Heart right ventricle (tissue), 16 donors: ENCODE data around the gene CDK6. TPM values are rescaled to one million over a fixed set of nuclear protein-coding genes. Genes with fewer than 3 reads are reported as not detected.

ENCODE experiments used
- ATAC-seq, 8 donors: fragments of 200-7000 bp; cut with Tn5 transposase; one replicate each; pipeline ENCODE4 v1.9.1; 2020; ENCODE audit warnings: mild to moderate bottlenecking in 8 of 8, moderate library complexity in 8 of 8, moderate number of reproducible peaks in 1 of 8
- DNase-seq, 2 donors: peaks; one replicate each; pipeline ENCODE4 v3.0.0-alpha.2; 2020
- H3K27ac ChIP-seq, 10 donors: fragments of 200-600 bp; sonication (generic) in 2 of 10; one replicate each; pipeline versions ENCODE4 v1.5.0 to v1.8.0; 2020 to 2022; ENCODE audit warnings: mild to moderate bottlenecking in 3 of 10
- H3K27me3 ChIP-seq, 7 donors: fragments of 200-600 bp; one replicate each; pipeline ENCODE4 v1.8.0; 2021 to 2022; ENCODE audit warnings: mild to moderate bottlenecking in 2 of 7
- H3K36me3 ChIP-seq, 9 donors: fragments of 200-600 bp; sonication (generic) in 1 of 9; one replicate each; pipeline versions ENCODE4 v1.5.0 to v1.8.0; 2020 to 2022; ENCODE audit warnings: mild to moderate bottlenecking in 2 of 9
- H3K4me1 ChIP-seq, 9 donors: fragments of 200-600 bp; sonication (generic) in 1 of 9; one replicate each; pipeline versions ENCODE4 v1.5.0 to v1.8.0; 2020 to 2022; ENCODE audit warnings: mild to moderate bottlenecking in 4 of 9
- H3K4me3 ChIP-seq, 10 donors: fragments of 200-600 bp; sonication (generic) in 2 of 10; one replicate each; pipeline versions ENCODE4 v1.5.0 to v1.8.0; 2020 to 2022; ENCODE audit warnings: mild to moderate bottlenecking in 7 of 10, moderate library complexity in 2 of 10
- H3K9me3 ChIP-seq, 11 donors: fragments of 200-600 bp in 10 of 11; sonication (generic) in 2 of 11; one replicate each; pipeline versions ENCODE4 v1.5.0 to v1.8.0; 2013 to 2022; ENCODE audit warnings: mild to moderate bottlenecking in 2 of 11, control low read depth in 1 of 11, moderate library complexity in 1 of 11
- WGBS, 2 donors: extraction: QIAGEN DNeasy Blood & Tissue Kit; methylation state at CpG; one replicate each; pipeline ENCODE4 v1.1.7; 2013; ENCODE audit warnings: inconsistent platforms in 1 of 2; 5-methylcytosine and 5-hydroxymethylcytosine counted together
- intact Hi-C, 10 donors: fragments of 100-400 bp; cut with DNase I; formaldehyde crosslinking; loops; one replicate each; pipeline versions ENCODE4 v1.11.1 to v1.14.2; 2022
- polyA plus RNA-seq, 2 donors: library from polyadenylated mRNA; stranded (reverse); fragments of 200-250 nt; gene quantifications; one replicate each; pipeline ENCODE4 v1.2.3, GENCODE V29; 2013
- total RNA-seq, 10 donors: library from RNA; stranded (reverse); fragmentation: NEBNext Ultra II Directional in 3 of 10; extraction: Animal tissue kit (Norgen Biotek cat#: 25700) in 3 of 10; gene quantifications; one replicate each; pipeline versions ENCODE4 v1.2.1 to v1.2.4, GENCODE V29; 2021 to 2023
- TF ChIP-seq, protein P1 (sequence below), 9 donors: fragments of 200-600 bp; sonication (generic) in 2 of 9; IDR thresholded peaks; one replicate each; pipeline versions ENCODE4 v1.5.0 to v1.8.0; 2021 to 2022; ENCODE audit warnings: antibody characterized with exemption in 9 of 9, mild to moderate bottlenecking in 5 of 9, moderate library complexity in 1 of 9
- donor health status: Arrhythmogenic right ventricular cardiomyopathy.
- donor health status: ischemic (EF 13 %, LVEDD 7.1; RV severe dilation, severe dysfunction).
- donor health status: healthy with polysubstance abuse.
- donor health status: DM: no; HTN: yes; CAD: no.
- donor health status: DM: no; HTN: no; CAD: no.
- donor health status: ischemic (EF 25% LVEDD 6.9; RV normal size, moderate dysfunction).
- donor health status: ischemic (EF 25% LVEDD 5.7; RV mildly dilated, moderate dysfunction).
- donor health status: healthy.
- donor health status: DM: yes; HTN: yes; CAD: no.
- donor health status: Ischemic cardiomyopathy.
- donor health status: ischemic (EF 35%, LVEDD 5.7; RV mildly dilated, moderate dysfunction).
- donor health status: nonischemic (EF 11% LVEDD 7.7; RV severe dilation, severe dysfunction).
- donor health status: DM: yes; HTN: yes; CAD: no.
- donor health status: PGD.
- donor health status: ischemic (EF 29% LVEDD 5.4; RV normal size, mild dysfunction).
- donor health status: nonischemic (EF 23%, LVEDD 6.1; RV moderate dilation, normal function).

CDK6 gene
- total and polyA plus RNA-seq, 12 donors: 2.6 to 31.5 (median 16.4) TPM

DNA sequence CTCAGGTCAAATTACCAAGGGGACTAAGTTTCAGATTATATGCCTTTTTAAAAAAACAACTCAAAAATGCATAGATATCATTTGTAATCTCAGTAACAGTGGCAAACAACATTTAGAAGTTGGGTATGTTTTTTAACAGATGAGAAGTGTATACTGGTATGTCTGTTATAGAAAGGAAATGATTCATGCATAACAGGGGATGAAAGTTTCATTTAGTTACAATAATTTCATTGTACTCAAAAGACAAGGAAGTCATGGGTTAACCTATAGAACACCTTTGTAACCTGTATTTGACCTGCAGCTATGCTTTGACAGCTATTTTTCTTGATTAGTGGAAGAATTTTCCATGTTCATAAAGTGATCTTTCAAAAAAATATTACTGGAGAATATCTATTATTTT, 210.8 kb downstream of the CDK6 start:
- intact Hi-C loops: loop anchor here in 3 of 10 donors (10.0 kb wide), 4 partner anchors 59 to 429 kb away; no protein-coding TSS in a partner anchor
- Histone ChIP-seq H3K27ac (no peak overlapping the region), H3K27me3 (no peaks in the 10 kb centered on the region), H3K4me3 (no peak overlapping the region), H3K4me1 (peaks cover 3 to 28% (median 14%) of the 10 kb centered on the region in 9 donors), H3K9me3 (peaks cover 0 to 15% (median 0%) of the 10 kb centered on the region in 11 donors), H3K36me3 (peaks cover 0 to 4% (median 0%) of the 10 kb centered on the region in 9 donors)
- DNase-seq: no peak
- ATAC-seq: no peak
- TF ChIP-seq, protein P1, sequence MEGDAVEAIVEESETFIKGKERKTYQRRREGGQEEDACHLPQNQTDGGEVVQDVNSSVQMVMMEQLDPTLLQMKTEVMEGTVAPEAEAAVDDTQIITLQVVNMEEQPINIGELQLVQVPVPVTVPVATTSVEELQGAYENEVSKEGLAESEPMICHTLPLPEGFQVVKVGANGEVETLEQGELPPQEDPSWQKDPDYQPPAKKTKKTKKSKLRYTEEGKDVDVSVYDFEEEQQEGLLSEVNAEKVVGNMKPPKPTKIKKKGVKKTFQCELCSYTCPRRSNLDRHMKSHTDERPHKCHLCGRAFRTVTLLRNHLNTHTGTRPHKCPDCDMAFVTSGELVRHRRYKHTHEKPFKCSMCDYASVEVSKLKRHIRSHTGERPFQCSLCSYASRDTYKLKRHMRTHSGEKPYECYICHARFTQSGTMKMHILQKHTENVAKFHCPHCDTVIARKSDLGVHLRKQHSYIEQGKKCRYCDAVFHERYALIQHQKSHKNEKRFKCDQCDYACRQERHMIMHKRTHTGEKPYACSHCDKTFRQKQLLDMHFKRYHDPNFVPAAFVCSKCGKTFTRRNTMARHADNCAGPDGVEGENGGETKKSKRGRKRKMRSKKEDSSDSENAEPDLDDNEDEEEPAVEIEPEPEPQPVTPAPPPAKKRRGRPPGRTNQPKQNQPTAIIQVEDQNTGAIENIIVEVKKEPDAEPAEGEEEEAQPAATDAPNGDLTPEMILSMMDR (IDR thresholded peaks at IDR 0.05): no peak

- intact Hi-C loops: loop anchor here (5.0 to 10.0 kb wide), 10 partner anchors 60 to 433 kb away; no protein-coding TSS in a partner anchor
- Histone ChIP-seq H3K27ac (no peak overlapping the region), H3K27me3 (no peaks in the 10 kb centered on the region), H3K4me1 (peaks cover 3 to 29% (median 14%) of the 10 kb centered on the region in 9 donors), H3K9me3 (peaks cover 0 to 9% (median 0%) of the 10 kb centered on the region in 11 donors), H3K36me3 (peaks cover 0 to 4% (median 0%) of the 10 kb centered on the region in 9 donors), H3K4me3 (no peak overlapping the region)
- TF ChIP-seq, protein P1 (IDR thresholded peaks at IDR 0.05): no peak
- no peak for ATAC-seq
- no peak for DNase-seq
- WGBS, 2 donors: 97 to 99% methylated on average over 2 of the region's 2 CpGs
Observed at GRCh38 chr7:92624298-92624996, 211.9 kb downstream of the CDK6 start.

DNA sequence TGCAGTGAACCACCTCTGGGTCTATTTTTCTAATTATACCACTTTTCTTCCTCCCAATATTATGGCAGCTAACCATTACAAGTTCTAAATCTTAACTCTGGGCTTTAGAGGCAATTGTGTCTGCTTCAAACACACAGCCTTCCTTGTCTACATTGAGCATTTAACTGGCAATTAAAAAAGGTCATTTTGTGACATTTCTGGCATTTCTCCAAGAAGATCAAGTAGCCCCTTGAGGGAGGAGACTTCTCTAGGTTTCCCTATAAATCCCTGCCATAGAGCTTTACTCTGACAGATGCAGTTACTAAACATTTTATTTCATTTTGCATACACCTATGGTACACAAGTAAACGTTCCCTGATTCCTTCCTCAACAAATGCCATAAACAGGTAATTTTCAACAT, 212.8 kb downstream of the CDK6 start:
- H3K27ac ChIP-seq: no peak overlapping the region
- DNase-seq (no peak), ATAC-seq (no peak)
- 94% methylated on average over 1 of the region's 1 CpG for WGBS, 2 donors
- peaks cover 3 to 29% (median 14%) of the 10 kb centered on the region in 9 donors for H3K4me1 ChIP-seq
- H3K27me3 ChIP-seq: no peaks in the 10 kb centered on the region
- no peak overlapping the region for H3K4me3 ChIP-seq
- peaks cover 0 to 4% (median 0%) of the 10 kb centered on the region in 9 donors for H3K36me3 ChIP-seq
- peaks cover 0 to 9% (median 0%) of the 10 kb centered on the region in 11 donors for H3K9me3 ChIP-seq
- TF ChIP-seq, protein P1 (IDR thresholded peaks at IDR 0.05): no peak
- intact Hi-C loops: loop anchor here (2.0 to 10.0 kb wide), 11 partner anchors 61 to 434 kb away; no protein-coding TSS in a partner anchor

- H3K9me3 ChIP-seq: peaks cover 0 to 9% (median 0%) of the 10 kb centered on the region in 11 donors
- ATAC-seq (peak in 3 of 8 donors; percentile 31 to 64 (median 49)), DNase-seq (no peak)
- peaks cover 3 to 29% (median 14%) of the 10 kb centered on the region in 9 donors for H3K4me1 ChIP-seq
- WGBS, 2 donors: 52 to 68% methylated on average over 3 of the region's 3 CpGs
- H3K4me3 ChIP-seq: no peak overlapping the region
- H3K36me3 ChIP-seq: peaks cover 0 to 12% (median 0%) of the 10 kb centered on the region in 9 donors
- TF ChIP-seq, protein P1 (IDR thresholded peaks at IDR 0.05): no peak
- intact Hi-C loops: loop anchor here (2.0 to 10.0 kb wide), 11 partner anchors 62 to 435 kb away; no protein-coding TSS in a partner anchor
- no peaks in the 10 kb centered on the region for H3K27me3 ChIP-seq
- peak overlapping the region in 2 of 10 donors; percentile 1 to 42 for H3K27ac ChIP-seq
Observed at GRCh38 chr7:92622685-92623084, 213.7 kb downstream of the CDK6 start.
